HG03045 (cell line): ENCODE data around the gene POLK.
A peak's percentile ranks its signal among the peaks of the same experiment; 100 is the strongest.
"Not testable (repeated sequence)": the region's sequence is repeated elsewhere in the genome, so short reads cannot be mapped to it uniquely, and the experiment has no call there.

ENCODE experiments used
- ATAC-seq: cut with Tn5 transposase; IDR thresholded peaks from one replicate; pipeline ENCODE4 v1.9.1; 2021; ENCODE audit warnings: mild to moderate bottlenecking, moderate library complexity; ENCODE audit not compliant: unreplicated experiment

The POLK gene

GRCh38 chr5:75511435-75512382 is at the start of gene POLK, which contains the start of gene CERT1:
Gene POLK (plus strand): TSS chr5:75511891.
Gene CERT1 (minus strand): TSS chr5:75511629. CDS start chr5:75511207, 422 bp downstream.
- peak; percentile 87 for ATAC-seq

GRCh38 chr5:75463726-75464125 is 48.0 kb upstream of the POLK start:
- no peak for ATAC-seq

- ATAC-seq = no peak
Observed at GRCh38 chr5:75465480-75465879, 46.2 kb upstream of the POLK start.

- ATAC-seq = no peak
Observed at GRCh38 chr5:75466006-75466716, 45.5 kb upstream of the POLK start.

- ATAC-seq = no peak
Observed at GRCh38 chr5:75468593-75468992, 43.1 kb upstream of the POLK start.

GRCh38 chr5:75469017-75469416 is 42.7 kb upstream of the POLK start:
- ATAC-seq = no peak

- no peak for ATAC-seq
Observed at GRCh38 chr5:75471193-75471592, 40.5 kb upstream of the POLK start.

GRCh38 chr5:75472973-75473372 is 38.7 kb upstream of the POLK start:
- ATAC-seq = no peak

- ATAC-seq = no peak
Observed at GRCh38 chr5:75473463-75473862, 38.2 kb upstream of the POLK start.

GRCh38 chr5:75475364-75475763 is 36.3 kb upstream of the POLK start:
- ATAC-seq = no peak

- no peak for ATAC-seq
Observed at GRCh38 chr5:75481024-75481423, 30.7 kb upstream of the POLK start.

GRCh38 chr5:75482482-75482881 is 29.2 kb upstream of the POLK start:
- no peak for ATAC-seq

- ATAC-seq = no peak
Observed at GRCh38 chr5:75484605-75485004, 27.1 kb upstream of the POLK start.

GRCh38 chr5:75489847-75490246 is 21.8 kb upstream of the POLK start:
- ATAC-seq = not testable (repeated sequence)

GRCh38 chr5:75491621-75492020 is 20.1 kb upstream of the POLK start:
- no peak for ATAC-seq

- ATAC-seq = no peak
Observed at GRCh38 chr5:75496026-75496425, 15.7 kb upstream of the POLK start.

GRCh38 chr5:75498208-75498777 is 13.4 kb upstream of the POLK start:
- no peak for ATAC-seq

- not testable (repeated sequence) for ATAC-seq
Observed at GRCh38 chr5:75498875-75499274, 12.8 kb upstream of the POLK start.

- not testable (repeated sequence) for ATAC-seq
Observed at GRCh38 chr5:75505112-75505511, 6.6 kb upstream of the POLK start.

GRCh38 chr5:75507841-75508240 is 3.9 kb upstream of the POLK start:
- ATAC-seq = no peak

GRCh38 chr5:75509546-75509945 is 2.1 kb upstream of the POLK start:
- ATAC-seq = no peak

- no peak for ATAC-seq
Observed at GRCh38 chr5:75509956-75510355, 1.7 kb upstream of the POLK start.
